ENCODE data around the gene GPC3.
"Not testable (repeated sequence)": the region's sequence is repeated elsewhere in the genome, so short reads cannot be mapped to it uniquely, and the experiment has no call there.

GPC3 gene

GRCh38 chrX:133776072-133776471 lies 209.3 kb downstream of the GPC3 start:
- no peak for DNase-seq
- no peaks in the 10 kb centered on the region for H3K36me3 ChIP-seq
- TF ChIP-seq CTCF (IDR thresholded peaks at IDR 0.05): no peak
- no peak overlapping the region for H3K4me3 ChIP-seq
- no peaks in the 10 kb centered on the region for H3K27me3 ChIP-seq
- no peaks in the 10 kb centered on the region for H3K9me3 ChIP-seq
- intact Hi-C loops (cut with DNase I; ENCODE audit: low total_unique reads): no loop called here
- no peak overlapping the region for H3K27ac ChIP-seq
- H3K4me1 ChIP-seq: no peaks in the 10 kb centered on the region

- intact Hi-C loops (cut with DNase I; ENCODE audit: low total_unique reads): no loop called here
- TF ChIP-seq CTCF (IDR thresholded peaks at IDR 0.05): no peak
- Histone ChIP-seq H3K27me3 (no peaks in the 10 kb centered on the region), H3K9me3 (no peaks in the 10 kb centered on the region), H3K4me3 (no peak overlapping the region), H3K27ac (no peak overlapping the region), H3K4me1 (no peaks in the 10 kb centered on the region), H3K36me3 (no peaks in the 10 kb centered on the region)
- DNase-seq: no peak
These were observed 210.6 kb downstream of the GPC3 start for GRCh38 chrX:133774807-133775206.

- Histone ChIP-seq H3K4me3 (no peak overlapping the region), H3K36me3 (no peaks in the 10 kb centered on the region), H3K27ac (no peak overlapping the region), H3K4me1 (no peaks in the 10 kb centered on the region), H3K9me3 (no peaks in the 10 kb centered on the region), H3K27me3 (no peaks in the 10 kb centered on the region)
- intact Hi-C loops (cut with DNase I; ENCODE audit: low total_unique reads): no loop called here
- TF ChIP-seq CTCF (IDR thresholded peaks at IDR 0.05): no peak
- no peak for DNase-seq
These were observed 214.2 kb downstream of the GPC3 start for GRCh38 chrX:133771086-133771646.

- H3K27me3 ChIP-seq; intact Hi-C loops (cut with DNase I; ENCODE audit: low total_unique reads); H3K27ac ChIP-seq; H3K4me3 ChIP-seq; H3K4me1 ChIP-seq; H3K9me3 ChIP-seq; H3K36me3 ChIP-seq; DNase-seq: not testable (repeated sequence)
These were observed 222.3 kb downstream of the GPC3 start for GRCh38 chrX:133762976-133763548.

- H3K36me3 ChIP-seq: no peaks in the 10 kb centered on the region
- H3K27ac ChIP-seq: no peak overlapping the region
- H3K27me3 ChIP-seq: no peaks in the 10 kb centered on the region
- DNase-seq: no peak
- intact Hi-C loops (cut with DNase I; ENCODE audit: low total_unique reads): no loop called here
- H3K9me3 ChIP-seq: no peaks in the 10 kb centered on the region
- H3K4me1 ChIP-seq: no peaks in the 10 kb centered on the region
- no peak overlapping the region for H3K4me3 ChIP-seq
- no peak for TF ChIP-seq CTCF (IDR thresholded peaks at IDR 0.05)
These were observed 230.7 kb downstream of the GPC3 start for GRCh38 chrX:133754657-133755056.

- H3K36me3 ChIP-seq: no peaks in the 10 kb centered on the region
- no peaks in the 10 kb centered on the region for H3K9me3 ChIP-seq
- DNase-seq: no peak
- no peak for TF ChIP-seq CTCF (IDR thresholded peaks at IDR 0.05)
- no peak overlapping the region for H3K27ac ChIP-seq
- H3K27me3 ChIP-seq: no peaks in the 10 kb centered on the region
- H3K4me3 ChIP-seq: no peak overlapping the region
- intact Hi-C loops (cut with DNase I; ENCODE audit: low total_unique reads): no loop called here
- no peaks in the 10 kb centered on the region for H3K4me1 ChIP-seq
These were observed 235.4 kb downstream of the GPC3 start for GRCh38 chrX:133749951-133750350.
